H1 (cell line): ENCODE data around the gene SLC7A5. TPM values are rescaled to one million over a fixed set of nuclear protein-coding genes. Genes with fewer than 3 reads are reported as not detected.

ENCODE experiments used
- CTCF ChIA-PET: fragments of 300-600 bp; sonication (Branson Sonifier 250); formaldehyde crosslinking; loops from one replicate; lab custom pipeline; 2021; ENCODE audit not compliant: partially characterized antibody; lab: Charles Lee
- POLR2A ChIA-PET: fragments of 300-600 bp; sonication (Branson Sonifier 250); formaldehyde crosslinking; loops from one replicate; lab custom pipeline; 2021; ENCODE audit warnings: inconsistent platforms; ENCODE audit not compliant: partially characterized antibody; lab: Charles Lee
- DNase-seq, 2 experiments: peaks; one replicate each; pipeline versions ENCODE4 v3.0.0 to v3.0.0-alpha.2; 2010 to 2022; ENCODE audit warnings: low spot score in 2 of 2, low read depth in 1 of 2, mixed read lengths in 1 of 2
- FAIRE-seq: peaks from 2 replicates; lab custom pipeline; 2011; peaks lifted over from hg19 to GRCh38; lab: Jason Lieb, UNC
- H2AFZ ChIP-seq: 2 replicates; pipeline ENCODE4 v1.8.1; 2012; ENCODE audit warnings: low read length, inconsistent platforms
- H2AK5ac ChIP-seq: 2 replicates; pipeline ENCODE4 v1.6.1; 2013; ENCODE audit warnings: low read depth, low read length
- H2BK120ac ChIP-seq: replicated peaks from 2 replicates; pipeline ENCODE3; 2013; ENCODE audit warnings: low read depth, low read length, inconsistent platforms
- H2BK12ac ChIP-seq: 2 replicates; pipeline ENCODE4 v1.6.1; 2013; ENCODE audit warnings: low read depth, low read length
- H2BK15ac ChIP-seq: 2 replicates; pipeline ENCODE4 v1.6.1; 2013; ENCODE audit warnings: low read length
- H2BK20ac ChIP-seq: 2 replicates; pipeline ENCODE4 v1.6.1; 2013; ENCODE audit warnings: low read length
- H2BK5ac ChIP-seq: 2 replicates; pipeline ENCODE4 v1.6.1; 2013; ENCODE audit warnings: low read depth, low read length
- H3K14ac ChIP-seq: 2 replicates; pipeline ENCODE4 v1.6.1; 2013; ENCODE audit warnings: inconsistent platforms; ENCODE audit not compliant: insufficient read length
- H3K18ac ChIP-seq: 2 replicates; pipeline ENCODE4 v1.6.1; 2013; ENCODE audit warnings: low read length; ENCODE audit errors: extremely low read depth
- H3K23ac ChIP-seq: 2 replicates; pipeline ENCODE4 v1.6.1; 2013; ENCODE audit warnings: inconsistent platforms; ENCODE audit not compliant: insufficient read length
- H3K23me2 ChIP-seq: 2 replicates; pipeline ENCODE4 v1.6.1; 2013; ENCODE audit warnings: low read depth, low read length
- H3K27ac ChIP-seq: 2 replicates; pipeline ENCODE4 v1.6.1; 2011; ENCODE audit warnings: low read depth, low read length, inconsistent platforms
- H3K27me3 ChIP-seq, 4 experiments: replicated peaks in 1 of 4; 1 replicate in 1 of 4; 2 replicates in 3 of 4; pipeline versions ENCODE4 v1.6.1 to v1.8.1; 2011 to 2013; ENCODE audit warnings: low read length in 3 of 4, mild to moderate bottlenecking in 3 of 4, inconsistent platforms in 2 of 4, mixed read lengths in 2 of 4, moderate library complexity in 1 of 4; ENCODE audit not compliant: control insufficient read depth in 3 of 4, insufficient read depth in 3 of 4; ENCODE audit errors: extremely low read depth in 1 of 4
- H3K36me3 ChIP-seq, 4 experiments: 2 replicates each; pipeline versions ENCODE4 v1.6.1 to v1.8.1; 2011 to 2013; ENCODE audit warnings: mild to moderate bottlenecking in 4 of 4, low read length in 3 of 4, moderate library complexity in 2 of 4, control low read depth in 1 of 4, inconsistent platforms in 1 of 4; ENCODE audit not compliant: insufficient read depth in 4 of 4, control insufficient read depth in 2 of 4
- H3K4ac ChIP-seq: replicated peaks from 2 replicates; pipeline ENCODE3; 2013; ENCODE audit warnings: low read length, low read depth, mixed read lengths, inconsistent platforms; ENCODE audit not compliant: insufficient read length
- H3K4me1 ChIP-seq, 4 experiments: replicated peaks in 1 of 4; 1 replicate in 1 of 4; 2 replicates in 3 of 4; pipeline versions ENCODE4 v1.6.1 to v1.8.1; 2011 to 2013; ENCODE audit warnings: low read length in 3 of 4, inconsistent platforms in 2 of 4, mixed read lengths in 1 of 4; ENCODE audit not compliant: insufficient read depth in 4 of 4, control insufficient read depth in 3 of 4
- H3K4me2 ChIP-seq, 2 experiments: 2 replicates each; pipeline versions ENCODE4 v1.6.1 to v1.8.1; 2011 to 2013; ENCODE audit warnings: low read depth in 2 of 2, low read length in 2 of 2, control low read depth in 1 of 2, inconsistent platforms in 1 of 2, mild to moderate bottlenecking in 1 of 2; ENCODE audit not compliant: insufficient read depth in 1 of 2
- H3K4me3 ChIP-seq, 4 experiments: fragments of 200-600, 300-600 bp in 1 of 4; sonication (generic), shearing (Covaris generic), sonication (Bioruptor Twin) in 1 of 4; 2 replicates each; pipeline versions ENCODE4 v1.5.1 to v1.8.1; 2011 to 2016; ENCODE audit warnings: low read length in 4 of 4, low read depth in 3 of 4, control low read depth in 2 of 4, inconsistent platforms in 2 of 4, mild to moderate bottlenecking in 2 of 4, mixed read lengths in 1 of 4, moderate library complexity in 1 of 4; ENCODE audit not compliant: insufficient read depth in 2 of 4; ENCODE audit errors: extremely low read depth in 1 of 4
- H3K56ac ChIP-seq: replicated peaks from 2 replicates; pipeline ENCODE3; 2013; ENCODE audit warnings: low read depth, mild to moderate bottlenecking, mixed read lengths, low read length, inconsistent platforms; ENCODE audit not compliant: insufficient read length
- H3K79me1 ChIP-seq: 2 replicates; pipeline ENCODE4 v1.6.1; 2013; ENCODE audit warnings: low read depth, low read length, control low read depth
- H3K79me2 ChIP-seq, 2 experiments: 2 replicates each; pipeline versions ENCODE4 v1.6.1 to v1.8.1; 2012 to 2013; ENCODE audit warnings: low read length in 2 of 2, mild to moderate bottlenecking in 2 of 2, inconsistent platforms in 1 of 2; ENCODE audit not compliant: insufficient read depth in 2 of 2, control insufficient read depth in 1 of 2
- H3K9ac ChIP-seq, 4 experiments: replicated peaks in 1 of 4; 1 replicate in 1 of 4; 2 replicates in 3 of 4; pipeline versions ENCODE4 v1.6.1 to v1.8.1; 2011 to 2013; ENCODE audit warnings: low read depth in 3 of 4, low read length in 3 of 4, control low read depth in 2 of 4, mild to moderate bottlenecking in 2 of 4, moderate library complexity in 2 of 4, inconsistent platforms in 1 of 4; ENCODE audit errors: extremely low read depth in 1 of 4
- H3K9me3 ChIP-seq, 2 experiments: 2 replicates each; pipeline versions ENCODE4 v1.6.1 to v1.8.1; 2012 to 2013; ENCODE audit warnings: mild to moderate bottlenecking in 2 of 2, moderate library complexity in 2 of 2, control low read depth in 1 of 2, inconsistent platforms in 1 of 2, low read depth in 1 of 2, low read length in 1 of 2, mixed read lengths in 1 of 2; ENCODE audit not compliant: insufficient read depth in 2 of 2
- H4K20me1 ChIP-seq, 2 experiments: replicated peaks in 1 of 2; 2 replicates each; pipeline versions ENCODE3 to v1.8.1; 2011 to 2013; ENCODE audit warnings: inconsistent platforms in 2 of 2, low read length in 2 of 2, mild to moderate bottlenecking in 1 of 2; ENCODE audit not compliant: insufficient read depth in 2 of 2, control insufficient read depth in 1 of 2
- H4K5ac ChIP-seq: 2 replicates; pipeline ENCODE4 v1.6.1; 2013; ENCODE audit warnings: low read length, low read depth, mixed read lengths, inconsistent platforms; ENCODE audit not compliant: insufficient read length
- H4K8ac ChIP-seq: 2 replicates; pipeline ENCODE4 v1.8.0; 2013; ENCODE audit warnings: mild to moderate bottlenecking, moderate library complexity, low read length, inconsistent platforms; ENCODE audit not compliant: insufficient read depth; ENCODE audit errors: extremely low read depth
- H4K91ac ChIP-seq: replicated peaks from 2 replicates; pipeline ENCODE3; 2013; ENCODE audit warnings: low read length, mixed read lengths, inconsistent platforms; ENCODE audit not compliant: insufficient read length
- MAFK ChIP-seq: IDR thresholded peaks from 2 replicates; pipeline ENCODE4 v1.6.1; 2012; ENCODE audit warnings: low read depth, mild to moderate bottlenecking, improper control_type of control experiment, low read length
- POLR2AphosphoS5 ChIP-seq: IDR thresholded peaks from 2 replicates; pipeline ENCODE4 v1.6.1; 2011; ENCODE audit warnings: low read depth, low read length
- WGBS, 2 experiments: shearing (Covaris generic) in 1 of 2; methylation state at CpG; one replicate each; pipeline versions ENCODE4 v1.1.6 to v1.1.7; 2013 to 2015; ENCODE audit warnings: low lambda C conversion rate in 2 of 2, mixed read lengths in 2 of 2, inconsistent platforms in 1 of 2, low coverage in 1 of 2, missing lambda C conversion rate in 1 of 2; ENCODE audit not compliant: insufficient replicate concordance in 2 of 2, insufficient coverage in 1 of 2, insufficient read length in 1 of 2; ENCODE audit errors: extremely low coverage in 1 of 2, missing lambda C conversion rate in 1 of 2; 5-methylcytosine and 5-hydroxymethylcytosine counted together
- polyA plus RNA-seq, 7 experiments: library from polyadenylated mRNA; depleted of rRNA in 3 of 7; stranded (reverse) in 5 of 7; unstranded in 2 of 7; fragments of >200 nt in 5 of 7; fragments of 200-250 nt in 2 of 7; gene quantifications; 1 replicate in 5 of 7; 2 replicates in 1 of 7; 4 replicates in 1 of 7; pipeline versions ENCODE4 v1.2.1 to v1.2.3, GENCODE V29; 2011 to 2013; ENCODE audit warnings: missing spikeins in 2 of 7, mixed read lengths in 2 of 7
- total RNA-seq: library from RNA; stranded (reverse); fragmentation: NEBNext Ultra II Directional; extraction: Animal tissue kit (Norgen Biotek cat#: 25700); gene quantifications from 2 replicates; pipeline ENCODE4 v1.2.1, GENCODE V29; 2021

The SLC7A5 gene
- total and polyA plus RNA-seq, 2 of the 8 experiments (the other 6 are each of a cell fraction or from before 2014, with no cell fraction given), result 68.2 to 341 TPM

DNA sequence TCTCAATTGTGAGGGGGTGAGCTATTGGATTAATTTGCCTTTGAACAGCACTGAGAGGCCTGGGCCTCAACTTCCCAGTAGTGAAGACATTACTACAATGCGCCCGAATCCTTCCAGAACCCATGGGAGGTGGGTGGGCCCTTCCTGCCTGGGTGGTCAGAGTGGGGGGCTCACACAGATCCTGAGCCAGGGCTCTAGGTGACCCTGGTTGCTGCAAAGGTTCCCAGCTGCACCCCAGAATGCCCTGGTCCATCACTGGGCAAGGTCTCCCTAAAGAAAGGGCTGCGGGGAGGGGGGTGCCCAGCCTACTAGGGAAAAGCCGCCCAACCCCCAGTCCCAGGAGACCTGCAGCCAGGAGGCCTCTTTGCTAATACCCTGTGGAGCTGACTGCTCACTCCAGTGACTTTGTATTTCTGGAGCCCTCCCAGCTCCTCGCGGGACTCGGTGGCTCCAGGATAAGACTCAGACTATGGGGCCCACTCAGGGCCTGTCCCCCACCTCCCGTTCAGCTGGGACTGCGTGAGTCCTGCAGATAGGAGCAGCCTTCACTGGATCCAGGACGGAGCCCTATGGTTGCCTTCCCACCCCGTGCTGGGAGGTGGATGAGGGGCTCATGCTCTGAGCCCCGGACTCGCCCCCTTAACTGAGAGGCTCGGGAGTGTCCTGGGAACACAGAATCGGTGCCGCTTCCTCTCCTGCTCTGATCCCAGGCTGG, 40.2 kb downstream of the SLC7A5 start:
- Histone ChIP-seq H2BK5ac (peak overlapping the region; percentile 35; the same call in 1 of the 2 replicates), H3K4me3 (no peak overlapping the region), H3K27ac (no peak overlapping the region), H3K4ac (no peak overlapping the region), H3K36me3 (peaks cover under 1 to 34% (median 12%) of the 10 kb centered on the region in 4 experiments; a peak in 4 of 8 replicates), H2BK120ac (no peak overlapping the region), H3K56ac (no peak overlapping the region), H2BK12ac (no peak overlapping the region), H3K4me1 (peaks cover under 1 to 40% (median 28%) of the 10 kb centered on the region in 4 experiments), H3K79me2 (no peaks in the 10 kb centered on the region), H3K79me1 (no peaks in the 10 kb centered on the region; the same call in 1 of the 2 replicates), H4K8ac (peak overlapping the region; percentile 79), H2AK5ac (no peak overlapping the region), H3K23me2 (no peaks in the 10 kb centered on the region), H3K27me3 (no peaks in the 10 kb centered on the region), H4K5ac (no peak overlapping the region), H3K9me3 (no peaks in the 10 kb centered on the region), H3K14ac (no peak overlapping the region), H3K4me2 (no peak overlapping the region), H4K20me1 (peaks cover 0 to 1% of the 10 kb centered on the region in 2 experiments), H3K18ac (no peak overlapping the region; the same call in 1 of the 2 replicates), H2BK20ac (no peak overlapping the region), H3K9ac (no peak overlapping the region), H4K91ac (peak overlapping the region; percentile 81), H3K23ac (no peak overlapping the region), H2AFZ (no peak overlapping the region), H2BK15ac (no peak overlapping the region)
- ChIA-PET CTCF (interaction anchor here (0.9 to 8.9 kb wide), 7 partner anchors 10 to 59 kb away, joined by 3 to 74 read pairs (median 6); no protein-coding TSS in a partner anchor), POLR2A (interaction anchor here (0.7 to 12.6 kb wide), 20 partner anchors 9 to 69 kb away, joined by 3 to 117 read pairs (median 7); partner anchors contain the start of gene SLC7A5)
- DNase-seq (no peak), FAIRE-seq (no peak)
- 0 out of 2 replicates have a peak, but pooled peaks have one; percentile 19 for TF ChIP-seq POLR2AphosphoS5
- no peak for TF ChIP-seq MAFK
- WGBS, 2 experiments, result 90% methylated on average over 14 of the region's 16 CpGs; no CpG with 5 or more reads in 1 of the 2 experiments
